WTC11 (cell line): ENCODE results near the gene RANBP17. TPM values are rescaled to one million over a fixed set of nuclear protein-coding genes. Genes with fewer than 3 reads are reported as not detected.

ENCODE experiments used
- ATAC-seq: fragments of 200-7000 bp; cut with Tn5 transposase; 2 replicates; pipeline ENCODE4 v1.10.0; 2021; ENCODE audit warnings: mild to moderate bottlenecking, moderate library complexity
- CTCF ChIA-PET: fragments of 300-600 bp; sonication (Branson Sonifier 250); formaldehyde crosslinking; loops from one replicate; lab custom pipeline; 2021; ENCODE audit warnings: antibody characterized with exemption; lab: Charles Lee
- POLR2A ChIA-PET: fragments of 350-600 bp; sonication (Branson Sonifier 250); formaldehyde crosslinking; loops from one replicate; lab custom pipeline; 2021; ENCODE audit warnings: antibody characterized with exemption; lab: Charles Lee
- DNase-seq: peaks from one replicate; pipeline ENCODE4 v3.0.0; 2021; ENCODE audit warnings: low spot score
- H3K27ac Mint-ChIP-seq: 2 replicates; pipeline ENCODE4 v1.8.0; 2021; ENCODE audit warnings: mixed read lengths
- H3K27me3 Mint-ChIP-seq: 2 replicates; pipeline ENCODE4 v1.8.0; 2021; ENCODE audit warnings: low read depth, mild to moderate bottlenecking, moderate library complexity, mixed read lengths
- H3K36me3 Mint-ChIP-seq: 2 replicates; pipeline ENCODE4 v1.8.0; 2021; ENCODE audit warnings: mixed read lengths
- H3K4me1 Mint-ChIP-seq: 2 replicates; pipeline ENCODE4 v1.8.0; 2022; ENCODE audit warnings: mixed read lengths
- H3K4me3 Mint-ChIP-seq: 2 replicates; pipeline ENCODE4 v1.8.0; 2021; ENCODE audit warnings: mild to moderate bottlenecking, moderate library complexity, mixed read lengths
- H3K9me3 Mint-ChIP-seq: 2 replicates; pipeline ENCODE4 v1.8.0; 2021; ENCODE audit warnings: mixed read lengths
- FOXJ3 ChIP-seq: sonication (generic); formaldehyde crosslinking; IDR thresholded peaks from 2 replicates; pipeline ENCODE4 v1.9.0; 2021; ENCODE audit warnings: missing genetic modification reagents, mild to moderate bottlenecking, borderline replicate concordance
- GTF2I ChIP-seq: fragments of 250-450 bp; sonication (Bioruptor Pico); conservative IDR thresholded peaks from 2 replicates; pipeline ENCODE4 v1.4.0; 2021; ENCODE audit warnings: mild to moderate bottlenecking
- MXD4 ChIP-seq: fragments of 250-450 bp; sonication (Bioruptor Pico); IDR thresholded peaks from 2 replicates; pipeline ENCODE4 v1.8.0; 2021; ENCODE audit warnings: mild to moderate bottlenecking, moderate library complexity, borderline replicate concordance
- NFYB ChIP-seq: sonication (generic); formaldehyde crosslinking; conservative IDR thresholded peaks from 2 replicates; pipeline ENCODE4 v1.8.0; 2022; ENCODE audit warnings: low read depth, missing genetic modification reagents
- PRRX2 ChIP-seq: fragments of 250-450 bp; sonication (Bioruptor Pico); IDR thresholded peaks from 2 replicates; pipeline ENCODE4 v1.8.0; 2021; ENCODE audit warnings: mild to moderate bottlenecking
- SP1 ChIP-seq: sonication (generic); formaldehyde crosslinking; conservative IDR thresholded peaks from 2 replicates; pipeline ENCODE4 v1.8.1; 2022; ENCODE audit warnings: missing genetic modification reagents
- ZNF121 ChIP-seq: sonication (generic); formaldehyde crosslinking; IDR thresholded peaks from 2 replicates; pipeline ENCODE4 v1.8.0; 2023; ENCODE audit warnings: missing genetic modification reagents
- ZNF263 ChIP-seq: sonication (generic); formaldehyde crosslinking; IDR thresholded peaks from 2 replicates; pipeline ENCODE4 v1.8.1; 2022; ENCODE audit warnings: low read depth, mild to moderate bottlenecking, moderate library complexity, missing genetic modification reagents
- ZNF416 ChIP-seq: fragments of 250-450 bp; sonication (Bioruptor Pico); IDR thresholded peaks from 2 replicates; pipeline ENCODE4 v1.9.0; 2021; ENCODE audit warnings: mild to moderate bottlenecking, inconsistent platforms
- total RNA-seq: library from RNA; stranded (reverse); gene quantifications from 3 replicates; pipeline ENCODE4 v1.2.3, GENCODE V29; 2021
- TF ChIP-seq, protein P1 (sequence below): sonication (generic); formaldehyde crosslinking; IDR thresholded peaks from 2 replicates; pipeline ENCODE4 v1.8.0; 2022; ENCODE audit warnings: mild to moderate bottlenecking, missing genetic modification reagents
- TF ChIP-seq, protein P2 (sequence below): fragments of 200-600 bp; IDR thresholded peaks from 2 replicates; pipeline ENCODE4 v1.8.0; 2022; ENCODE audit warnings: antibody characterized with exemption
- TF ChIP-seq, protein P3 (sequence below): sonication (generic); formaldehyde crosslinking; IDR thresholded peaks from 2 replicates; pipeline ENCODE4 v1.8.0; 2022; ENCODE audit warnings: mild to moderate bottlenecking, missing genetic modification reagents
- TF ChIP-seq, protein P4 (sequence below): sonication (generic); formaldehyde crosslinking; IDR thresholded peaks from 2 replicates; pipeline ENCODE4 v1.8.0; 2023; ENCODE audit warnings: missing genetic modification reagents, mild to moderate bottlenecking, borderline replicate concordance
- TF ChIP-seq, protein P5 (sequence below): fragments of 250-450 bp; sonication (Bioruptor Pico); IDR thresholded peaks from 2 replicates; pipeline ENCODE4 v1.8.0; 2021; ENCODE audit warnings: mild to moderate bottlenecking
- TF ChIP-seq, protein P6 (sequence below): fragments of 250-450 bp; sonication (Bioruptor Pico); IDR thresholded peaks from 2 replicates; pipeline ENCODE4 v1.9.0; 2021; ENCODE audit warnings: mild to moderate bottlenecking, borderline replicate concordance
- TF ChIP-seq, protein P7 (sequence below): sonication (generic); formaldehyde crosslinking; IDR thresholded peaks from 2 replicates; pipeline ENCODE4 v1.8.1; 2023; ENCODE audit warnings: mild to moderate bottlenecking, moderate library complexity, missing genetic modification reagents

Gene RANBP17
- total RNA-seq, 1 experiment from 2014 or later: 23.1 TPM

DNA sequence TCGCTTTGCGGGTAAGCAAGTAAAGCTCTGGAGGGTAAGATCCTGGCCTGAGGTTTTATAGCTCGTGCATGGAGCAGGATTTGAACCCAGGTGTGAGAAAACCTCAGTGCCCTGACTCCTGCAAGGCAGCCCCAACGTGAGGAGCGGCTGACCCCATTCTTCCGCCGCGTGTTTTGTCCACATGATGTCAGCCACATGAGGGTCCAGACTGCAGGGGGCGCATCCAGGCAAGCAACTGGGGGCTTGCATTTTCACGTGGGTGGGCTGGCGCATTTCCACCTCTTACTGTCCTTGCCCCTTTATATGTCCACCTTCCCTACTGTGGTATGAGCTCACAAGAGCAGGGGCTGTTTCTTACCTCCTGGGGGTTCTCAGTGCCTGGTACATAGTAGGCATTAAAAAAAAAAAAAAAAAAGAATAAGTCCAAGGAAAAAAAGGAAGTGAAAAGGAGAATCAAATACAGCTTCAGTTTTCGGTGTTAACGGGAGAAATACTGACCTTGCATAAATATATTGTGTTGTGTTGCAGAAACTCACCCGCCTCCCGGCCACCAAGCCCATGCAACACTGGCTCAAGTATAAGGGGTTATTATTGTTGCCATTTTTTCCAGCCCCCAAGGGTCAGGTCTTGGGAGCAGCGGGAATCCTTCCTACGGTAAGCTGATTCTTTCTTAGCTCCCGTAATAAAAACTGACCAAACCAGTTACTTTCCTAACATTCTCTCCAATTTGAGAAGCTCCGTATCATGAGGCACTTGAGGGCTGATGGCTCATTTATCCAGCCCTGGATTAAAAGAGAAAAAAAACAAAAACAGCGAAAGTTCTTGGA is 462.2 kb downstream of the RANBP17 start:
- CTCF ChIA-PET: interaction anchor here (0.5 to 5.5 kb wide), 14 partner anchors 8 to 1464 kb away, joined by 3 to 39 read pairs (median 4); partner anchors contain the start of gene TLX3
- no peak for DNase-seq
- Mint-ChIP-seq H3K27ac (no peak overlapping the region), H3K27me3 (peaks cover 89% of the 10 kb centered on the region), H3K4me1 (peaks cover 33% of the 10 kb centered on the region), H3K9me3 (no peaks in the 10 kb centered on the region), H3K4me3 (no peak overlapping the region), H3K36me3 (no peaks in the 10 kb centered on the region)
- no peak for TF ChIP-seq MXD4 (CRISPR knock-in tag)
- TF ChIP-seq, protein P1, sequence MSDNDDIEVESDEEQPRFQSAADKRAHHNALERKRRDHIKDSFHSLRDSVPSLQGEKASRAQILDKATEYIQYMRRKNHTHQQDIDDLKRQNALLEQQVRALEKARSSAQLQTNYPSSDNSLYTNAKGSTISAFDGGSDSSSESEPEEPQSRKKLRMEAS (CRISPR knock-in tag): peak; percentile 21; the same call in 1 of the 2 replicates
- TF ChIP-seq, protein P2, sequence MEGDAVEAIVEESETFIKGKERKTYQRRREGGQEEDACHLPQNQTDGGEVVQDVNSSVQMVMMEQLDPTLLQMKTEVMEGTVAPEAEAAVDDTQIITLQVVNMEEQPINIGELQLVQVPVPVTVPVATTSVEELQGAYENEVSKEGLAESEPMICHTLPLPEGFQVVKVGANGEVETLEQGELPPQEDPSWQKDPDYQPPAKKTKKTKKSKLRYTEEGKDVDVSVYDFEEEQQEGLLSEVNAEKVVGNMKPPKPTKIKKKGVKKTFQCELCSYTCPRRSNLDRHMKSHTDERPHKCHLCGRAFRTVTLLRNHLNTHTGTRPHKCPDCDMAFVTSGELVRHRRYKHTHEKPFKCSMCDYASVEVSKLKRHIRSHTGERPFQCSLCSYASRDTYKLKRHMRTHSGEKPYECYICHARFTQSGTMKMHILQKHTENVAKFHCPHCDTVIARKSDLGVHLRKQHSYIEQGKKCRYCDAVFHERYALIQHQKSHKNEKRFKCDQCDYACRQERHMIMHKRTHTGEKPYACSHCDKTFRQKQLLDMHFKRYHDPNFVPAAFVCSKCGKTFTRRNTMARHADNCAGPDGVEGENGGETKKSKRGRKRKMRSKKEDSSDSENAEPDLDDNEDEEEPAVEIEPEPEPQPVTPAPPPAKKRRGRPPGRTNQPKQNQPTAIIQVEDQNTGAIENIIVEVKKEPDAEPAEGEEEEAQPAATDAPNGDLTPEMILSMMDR: no peak
- peak; percentile 32; the same call in 1 of the 2 replicates for ATAC-seq
- POLR2A ChIA-PET: interaction anchor here (0.5 to 0.7 kb wide), 2 partner anchors 82 to 299 kb away, joined by 3 read pairs; no protein-coding TSS in a partner anchor

DNA sequence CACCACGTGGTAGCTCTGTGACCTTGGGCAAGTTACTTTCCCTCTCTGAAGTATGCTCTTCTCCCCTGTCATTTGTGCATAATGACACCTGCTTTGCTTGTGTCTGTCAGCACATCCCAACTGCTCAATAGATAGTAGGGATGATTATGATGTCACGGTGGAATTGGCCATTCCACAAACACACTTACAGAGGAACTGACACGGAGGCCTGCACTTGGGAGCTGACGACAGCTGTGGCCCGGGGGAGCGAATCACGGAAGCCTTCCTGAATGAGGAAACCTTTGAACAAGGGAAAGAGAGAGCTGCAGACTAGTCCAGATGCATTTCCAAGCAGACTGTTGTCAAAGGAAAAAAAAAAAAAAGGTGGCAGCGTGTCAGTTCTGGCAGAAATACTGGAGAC is 468.2 kb downstream of the RANBP17 start:
- peaks cover 65% of the 10 kb centered on the region for H3K27me3 Mint-ChIP-seq

More for the DNA sequence above, 468.2 kb downstream of the RANBP17 start:
- H3K27ac Mint-ChIP-seq: no peak overlapping the region
- POLR2A ChIA-PET: no interaction called here
- no peaks in the 10 kb centered on the region for H3K4me1 Mint-ChIP-seq
- H3K36me3 Mint-ChIP-seq: no peaks in the 10 kb centered on the region
- TF ChIP-seq, protein P3, sequence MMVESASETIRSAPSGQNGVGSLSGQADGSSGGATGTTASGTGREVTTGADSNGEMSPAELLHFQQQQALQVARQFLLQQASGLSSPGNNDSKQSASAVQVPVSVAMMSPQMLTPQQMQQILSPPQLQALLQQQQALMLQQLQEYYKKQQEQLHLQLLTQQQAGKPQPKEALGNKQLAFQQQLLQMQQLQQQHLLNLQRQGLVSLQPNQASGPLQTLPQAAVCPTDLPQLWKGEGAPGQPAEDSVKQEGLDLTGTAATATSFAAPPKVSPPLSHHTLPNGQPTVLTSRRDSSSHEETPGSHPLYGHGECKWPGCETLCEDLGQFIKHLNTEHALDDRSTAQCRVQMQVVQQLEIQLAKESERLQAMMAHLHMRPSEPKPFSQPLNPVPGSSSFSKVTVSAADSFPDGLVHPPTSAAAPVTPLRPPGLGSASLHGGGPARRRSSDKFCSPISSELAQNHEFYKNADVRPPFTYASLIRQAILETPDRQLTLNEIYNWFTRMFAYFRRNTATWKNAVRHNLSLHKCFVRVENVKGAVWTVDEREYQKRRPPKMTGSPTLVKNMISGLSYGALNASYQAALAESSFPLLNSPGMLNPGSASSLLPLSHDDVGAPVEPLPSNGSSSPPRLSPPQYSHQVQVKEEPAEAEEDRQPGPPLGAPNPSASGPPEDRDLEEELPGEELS (CRISPR knock-in tag): no peak
- TF ChIP-seq SP1 (CRISPR knock-in tag): no peak
- no peak for TF ChIP-seq NFYB
- no peak for TF ChIP-seq ZNF263 (CRISPR knock-in tag)
- TF ChIP-seq FOXJ3 (CRISPR knock-in tag): no peak
- TF ChIP-seq, protein P4, sequence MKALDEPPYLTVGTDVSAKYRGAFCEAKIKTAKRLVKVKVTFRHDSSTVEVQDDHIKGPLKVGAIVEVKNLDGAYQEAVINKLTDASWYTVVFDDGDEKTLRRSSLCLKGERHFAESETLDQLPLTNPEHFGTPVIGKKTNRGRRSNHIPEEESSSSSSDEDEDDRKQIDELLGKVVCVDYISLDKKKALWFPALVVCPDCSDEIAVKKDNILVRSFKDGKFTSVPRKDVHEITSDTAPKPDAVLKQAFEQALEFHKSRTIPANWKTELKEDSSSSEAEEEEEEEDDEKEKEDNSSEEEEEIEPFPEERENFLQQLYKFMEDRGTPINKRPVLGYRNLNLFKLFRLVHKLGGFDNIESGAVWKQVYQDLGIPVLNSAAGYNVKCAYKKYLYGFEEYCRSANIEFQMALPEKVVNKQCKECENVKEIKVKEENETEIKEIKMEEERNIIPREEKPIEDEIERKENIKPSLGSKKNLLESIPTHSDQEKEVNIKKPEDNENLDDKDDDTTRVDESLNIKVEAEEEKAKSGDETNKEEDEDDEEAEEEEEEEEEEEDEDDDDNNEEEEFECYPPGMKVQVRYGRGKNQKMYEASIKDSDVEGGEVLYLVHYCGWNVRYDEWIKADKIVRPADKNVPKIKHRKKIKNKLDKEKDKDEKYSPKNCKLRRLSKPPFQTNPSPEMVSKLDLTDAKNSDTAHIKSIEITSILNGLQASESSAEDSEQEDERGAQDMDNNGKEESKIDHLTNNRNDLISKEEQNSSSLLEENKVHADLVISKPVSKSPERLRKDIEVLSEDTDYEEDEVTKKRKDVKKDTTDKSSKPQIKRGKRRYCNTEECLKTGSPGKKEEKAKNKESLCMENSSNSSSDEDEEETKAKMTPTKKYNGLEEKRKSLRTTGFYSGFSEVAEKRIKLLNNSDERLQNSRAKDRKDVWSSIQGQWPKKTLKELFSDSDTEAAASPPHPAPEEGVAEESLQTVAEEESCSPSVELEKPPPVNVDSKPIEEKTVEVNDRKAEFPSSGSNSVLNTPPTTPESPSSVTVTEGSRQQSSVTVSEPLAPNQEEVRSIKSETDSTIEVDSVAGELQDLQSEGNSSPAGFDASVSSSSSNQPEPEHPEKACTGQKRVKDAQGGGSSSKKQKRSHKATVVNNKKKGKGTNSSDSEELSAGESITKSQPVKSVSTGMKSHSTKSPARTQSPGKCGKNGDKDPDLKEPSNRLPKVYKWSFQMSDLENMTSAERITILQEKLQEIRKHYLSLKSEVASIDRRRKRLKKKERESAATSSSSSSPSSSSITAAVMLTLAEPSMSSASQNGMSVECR (CRISPR knock-in tag): no peak
- TF ChIP-seq PRRX2 (CRISPR knock-in tag): no peak
- TF ChIP-seq, protein P5, sequence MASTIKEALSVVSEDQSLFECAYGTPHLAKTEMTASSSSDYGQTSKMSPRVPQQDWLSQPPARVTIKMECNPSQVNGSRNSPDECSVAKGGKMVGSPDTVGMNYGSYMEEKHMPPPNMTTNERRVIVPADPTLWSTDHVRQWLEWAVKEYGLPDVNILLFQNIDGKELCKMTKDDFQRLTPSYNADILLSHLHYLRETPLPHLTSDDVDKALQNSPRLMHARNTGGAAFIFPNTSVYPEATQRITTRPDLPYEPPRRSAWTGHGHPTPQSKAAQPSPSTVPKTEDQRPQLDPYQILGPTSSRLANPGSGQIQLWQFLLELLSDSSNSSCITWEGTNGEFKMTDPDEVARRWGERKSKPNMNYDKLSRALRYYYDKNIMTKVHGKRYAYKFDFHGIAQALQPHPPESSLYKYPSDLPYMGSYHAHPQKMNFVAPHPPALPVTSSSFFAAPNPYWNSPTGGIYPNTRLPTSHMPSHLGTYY (CRISPR knock-in tag): no peak
- TF ChIP-seq, protein P6, sequence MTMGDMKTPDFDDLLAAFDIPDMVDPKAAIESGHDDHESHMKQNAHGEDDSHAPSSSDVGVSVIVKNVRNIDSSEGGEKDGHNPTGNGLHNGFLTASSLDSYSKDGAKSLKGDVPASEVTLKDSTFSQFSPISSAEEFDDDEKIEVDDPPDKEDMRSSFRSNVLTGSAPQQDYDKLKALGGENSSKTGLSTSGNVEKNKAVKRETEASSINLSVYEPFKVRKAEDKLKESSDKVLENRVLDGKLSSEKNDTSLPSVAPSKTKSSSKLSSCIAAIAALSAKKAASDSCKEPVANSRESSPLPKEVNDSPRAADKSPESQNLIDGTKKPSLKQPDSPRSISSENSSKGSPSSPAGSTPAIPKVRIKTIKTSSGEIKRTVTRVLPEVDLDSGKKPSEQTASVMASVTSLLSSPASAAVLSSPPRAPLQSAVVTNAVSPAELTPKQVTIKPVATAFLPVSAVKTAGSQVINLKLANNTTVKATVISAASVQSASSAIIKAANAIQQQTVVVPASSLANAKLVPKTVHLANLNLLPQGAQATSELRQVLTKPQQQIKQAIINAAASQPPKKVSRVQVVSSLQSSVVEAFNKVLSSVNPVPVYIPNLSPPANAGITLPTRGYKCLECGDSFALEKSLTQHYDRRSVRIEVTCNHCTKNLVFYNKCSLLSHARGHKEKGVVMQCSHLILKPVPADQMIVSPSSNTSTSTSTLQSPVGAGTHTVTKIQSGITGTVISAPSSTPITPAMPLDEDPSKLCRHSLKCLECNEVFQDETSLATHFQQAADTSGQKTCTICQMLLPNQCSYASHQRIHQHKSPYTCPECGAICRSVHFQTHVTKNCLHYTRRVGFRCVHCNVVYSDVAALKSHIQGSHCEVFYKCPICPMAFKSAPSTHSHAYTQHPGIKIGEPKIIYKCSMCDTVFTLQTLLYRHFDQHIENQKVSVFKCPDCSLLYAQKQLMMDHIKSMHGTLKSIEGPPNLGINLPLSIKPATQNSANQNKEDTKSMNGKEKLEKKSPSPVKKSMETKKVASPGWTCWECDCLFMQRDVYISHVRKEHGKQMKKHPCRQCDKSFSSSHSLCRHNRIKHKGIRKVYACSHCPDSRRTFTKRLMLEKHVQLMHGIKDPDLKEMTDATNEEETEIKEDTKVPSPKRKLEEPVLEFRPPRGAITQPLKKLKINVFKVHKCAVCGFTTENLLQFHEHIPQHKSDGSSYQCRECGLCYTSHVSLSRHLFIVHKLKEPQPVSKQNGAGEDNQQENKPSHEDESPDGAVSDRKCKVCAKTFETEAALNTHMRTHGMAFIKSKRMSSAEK (CRISPR knock-in tag): no peak
- TF ChIP-seq, protein P7, sequence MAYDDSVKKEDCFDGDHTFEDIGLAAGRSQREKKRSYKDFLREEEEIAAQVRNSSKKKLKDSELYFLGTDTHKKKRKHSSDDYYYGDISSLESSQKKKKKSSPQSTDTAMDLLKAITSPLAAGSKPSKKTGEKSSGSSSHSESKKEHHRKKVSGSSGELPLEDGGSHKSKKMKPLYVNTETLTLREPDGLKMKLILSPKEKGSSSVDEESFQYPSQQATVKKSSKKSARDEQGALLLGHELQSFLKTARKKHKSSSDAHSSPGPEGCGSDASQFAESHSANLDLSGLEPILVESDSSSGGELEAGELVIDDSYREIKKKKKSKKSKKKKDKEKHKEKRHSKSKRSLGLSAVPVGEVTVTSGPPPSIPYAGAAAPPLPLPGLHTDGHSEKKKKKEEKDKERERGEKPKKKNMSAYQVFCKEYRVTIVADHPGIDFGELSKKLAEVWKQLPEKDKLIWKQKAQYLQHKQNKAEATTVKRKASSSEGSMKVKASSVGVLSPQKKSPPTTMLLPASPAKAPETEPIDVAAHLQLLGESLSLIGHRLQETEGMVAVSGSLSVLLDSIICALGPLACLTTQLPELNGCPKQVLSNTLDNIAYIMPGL (CRISPR knock-in tag): no peak
- no peak for TF ChIP-seq ZNF416 (CRISPR knock-in tag)
- TF ChIP-seq ZNF121 (CRISPR knock-in tag): no peak
- TF ChIP-seq GTF2I (CRISPR knock-in tag): no peak
- DNase-seq (no peak), ATAC-seq (no peak)
- no peaks in the 10 kb centered on the region for H3K9me3 Mint-ChIP-seq
- H3K4me3 Mint-ChIP-seq: no peak overlapping the region
- CTCF ChIA-PET: interaction anchor here (0.6 to 1.6 kb wide), 3 partner anchors 12 to 85 kb away, joined by 3 to 6 read pairs (median 3); no protein-coding TSS in a partner anchor
